ENCODE measurements around the gene RNF126. TPM values are rescaled to one million over a fixed set of nuclear protein-coding genes. Genes with fewer than 3 reads are reported as not detected.
"Not testable (repeated sequence)": the region's sequence is repeated elsewhere in the genome, so short reads cannot be mapped to it uniquely, and the experiment has no call there.

The RNF126 gene
- total RNA-seq, 1 experiment from 2014 or later = 93.3 TPM

DNA sequence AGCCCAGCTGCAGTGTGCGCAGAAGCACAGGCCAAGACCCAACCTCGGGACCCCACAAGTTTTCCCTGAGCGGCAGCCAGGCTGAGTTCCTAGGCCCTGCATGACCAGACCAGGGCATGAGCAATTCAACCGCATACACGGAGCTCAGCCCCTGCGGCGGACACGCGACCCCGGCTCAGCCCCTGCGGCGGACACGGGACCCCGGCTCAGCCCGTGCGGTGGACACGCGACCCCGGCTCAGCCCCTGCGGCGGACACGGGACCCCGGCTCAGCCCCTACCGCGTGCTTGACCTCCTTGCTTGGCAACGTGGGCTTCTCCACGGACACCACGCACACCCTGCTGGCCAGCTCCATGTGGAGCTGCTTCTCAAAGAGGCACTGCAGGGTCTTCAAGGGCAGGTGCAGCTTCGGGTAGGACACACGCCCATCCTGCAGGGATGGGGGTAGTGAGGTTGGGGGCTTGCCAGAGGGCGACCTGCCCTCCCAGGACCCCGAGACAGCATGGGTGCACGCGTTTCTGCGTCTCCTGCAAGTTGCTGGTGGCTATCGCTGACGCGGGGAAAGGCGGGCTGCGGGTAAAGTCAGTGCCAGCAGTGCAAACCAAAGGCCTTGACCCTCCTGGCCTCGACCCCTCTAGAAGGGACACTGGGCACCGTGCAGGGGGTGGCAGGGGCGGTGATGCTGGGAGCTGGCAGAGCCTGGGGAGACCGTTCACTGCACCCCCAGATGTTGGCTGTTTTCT is 39.7 kb downstream of the RNF126 start:
- no peak overlapping the region for H3K4me3 ChIP-seq (ENCODE audit: low read depth, low read length, poor library complexity, severe bottlenecking)
- H3K27ac ChIP-seq (ENCODE audit: low read depth, low read length, poor library complexity, severe bottlenecking) = no peak overlapping the region
- CTCF ChIA-PET = interaction anchor here (0.6 kb wide), 1 partner anchor 12 kb away, joined by 3 read pairs; no protein-coding TSS in a partner anchor
- no peaks in the 10 kb centered on the region for H3K9me3 ChIP-seq (ENCODE audit: low read depth, low read length, poor library complexity, severe bottlenecking)
- no peaks in the 10 kb centered on the region for H3K27me3 ChIP-seq (replicated peaks; ENCODE audit: insufficient read depth, low read depth, low read length, poor library complexity)
- H3K4me1 ChIP-seq (ENCODE audit: insufficient read depth, low read length, poor library complexity, severe bottlenecking) = no peaks in the 10 kb centered on the region
- H3K36me3 ChIP-seq (ENCODE audit: insufficient read depth, low read length, poor library complexity, severe bottlenecking) = peaks cover 48% of the 10 kb centered on the region
- POLR2A ChIA-PET (ENCODE audit: low non-redundant PET) = no interaction called here
- intact Hi-C loops (cut with micrococcal nuclease; ENCODE audit: unreplicated experiment) = no loop called here
- no TSS peak for BruUV-seq (replicated peaks)
- TF ChIP-seq EZH2 (IDR thresholded peaks at IDR 0.05; ENCODE audit: borderline replicate concordance, low read depth, low read length, poor library complexity, severe bottlenecking) (no peak), CTCF (conservative IDR thresholded peaks at IDR 0.05; ENCODE audit: low read depth, low read length) (no peak)
- DNase-seq (ENCODE audit: low spot score) = no peak

GRCh38 chr19:622666-623065 is 40.3 kb downstream of the RNF126 start:
- Histone ChIP-seq H3K27ac (ENCODE audit: low read depth, low read length, poor library complexity, severe bottlenecking) (no peak overlapping the region), H3K36me3 (ENCODE audit: insufficient read depth, low read length, poor library complexity, severe bottlenecking) (peaks cover 50% of the 10 kb centered on the region), H3K27me3 (replicated peaks; ENCODE audit: insufficient read depth, low read depth, low read length, poor library complexity) (no peaks in the 10 kb centered on the region), H3K4me3 (ENCODE audit: low read depth, low read length, poor library complexity, severe bottlenecking) (no peak overlapping the region), H3K4me1 (ENCODE audit: insufficient read depth, low read length, poor library complexity, severe bottlenecking) (no peaks in the 10 kb centered on the region), H3K9me3 (ENCODE audit: low read depth, low read length, poor library complexity, severe bottlenecking) (no peaks in the 10 kb centered on the region)
- no peak for DNase-seq (ENCODE audit: low spot score)
- TF ChIP-seq EZH2 (IDR thresholded peaks at IDR 0.05; ENCODE audit: borderline replicate concordance, low read depth, low read length, poor library complexity, severe bottlenecking) (no peak), CTCF (conservative IDR thresholded peaks at IDR 0.05; ENCODE audit: low read depth, low read length) (no peak)
- CTCF ChIA-PET = no interaction called here
- no TSS peak for BruUV-seq (replicated peaks)
- POLR2A ChIA-PET (ENCODE audit: low non-redundant PET) = no interaction called here
- intact Hi-C loops (cut with micrococcal nuclease; ENCODE audit: unreplicated experiment) = no loop called here

- no peak for DNase-seq (ENCODE audit: low spot score)
- CTCF ChIA-PET = interaction anchor here (0.6 kb wide), 1 partner anchor 12 kb away, joined by 3 read pairs; no protein-coding TSS in a partner anchor
- POLR2A ChIA-PET (ENCODE audit: low non-redundant PET) = no interaction called here
- no peaks in the 10 kb centered on the region for H3K27me3 ChIP-seq (replicated peaks; ENCODE audit: insufficient read depth, low read depth, low read length, poor library complexity)
- H3K4me3 ChIP-seq (ENCODE audit: low read depth, low read length, poor library complexity, severe bottlenecking) = no peak overlapping the region
- peaks cover 54% of the 10 kb centered on the region for H3K36me3 ChIP-seq (ENCODE audit: insufficient read depth, low read length, poor library complexity, severe bottlenecking)
- BruUV-seq (replicated peaks) = no TSS peak
- TF ChIP-seq EZH2 (IDR thresholded peaks at IDR 0.05; ENCODE audit: borderline replicate concordance, low read depth, low read length, poor library complexity, severe bottlenecking) = no peak
- H3K27ac ChIP-seq (ENCODE audit: low read depth, low read length, poor library complexity, severe bottlenecking) = no peak overlapping the region
- no peaks in the 10 kb centered on the region for H3K4me1 ChIP-seq (ENCODE audit: insufficient read depth, low read length, poor library complexity, severe bottlenecking)
- H3K9me3 ChIP-seq (ENCODE audit: low read depth, low read length, poor library complexity, severe bottlenecking) = no peaks in the 10 kb centered on the region
- intact Hi-C loops (cut with micrococcal nuclease; ENCODE audit: unreplicated experiment) = no loop called here
Observed at GRCh38 chr19:621819-622218, 41.2 kb downstream of the RNF126 start.

GRCh38 chr19:621191-621590 is 41.8 kb downstream of the RNF126 start:
- H3K9me3 ChIP-seq (ENCODE audit: low read depth, low read length, poor library complexity, severe bottlenecking); intact Hi-C loops (cut with micrococcal nuclease; ENCODE audit: unreplicated experiment); CTCF ChIA-PET; BruUV-seq (replicated peaks); H3K27ac ChIP-seq (ENCODE audit: low read depth, low read length, poor library complexity, severe bottlenecking); POLR2A ChIA-PET (ENCODE audit: low non-redundant PET); H3K4me3 ChIP-seq (ENCODE audit: low read depth, low read length, poor library complexity, severe bottlenecking); H3K4me1 ChIP-seq (ENCODE audit: insufficient read depth, low read length, poor library complexity, severe bottlenecking); DNase-seq (ENCODE audit: low spot score); H3K27me3 ChIP-seq (replicated peaks; ENCODE audit: insufficient read depth, low read depth, low read length, poor library complexity): not testable (repeated sequence)
- H3K36me3 ChIP-seq (ENCODE audit: insufficient read depth, low read length, poor library complexity, severe bottlenecking) = peaks cover 54% of the 10 kb centered on the region

Data from A673 (cell line).